Parathyroid adenoma (tissue), 2 donors: ENCODE data around the gene SLC9B1.

Experiments
- H2AFZ ChIP-seq: fragments of 300-600 bp; sonication (generic); one replicate; pipeline ENCODE4 v1.7.0; 2017; ENCODE audit warnings: antibody characterized with exemption, mild to moderate bottlenecking
- H3K27ac ChIP-seq: fragments of 300-600 bp; sonication (generic); one replicate; pipeline ENCODE4 v1.7.0; 2017
- H3K27me3 ChIP-seq: fragments of 300-600 bp; sonication (generic); one replicate; pipeline ENCODE4 v1.7.0; 2017; ENCODE audit warnings: low read length; ENCODE audit not compliant: control insufficient read depth, insufficient read depth
- H3K36me3 ChIP-seq: fragments of 300-600 bp; sonication (generic); one replicate; pipeline ENCODE4 v1.7.0; 2017; ENCODE audit warnings: low read length; ENCODE audit not compliant: control insufficient read depth, insufficient read depth
- H3K4me1 ChIP-seq: fragments of 300-600 bp; sonication (generic); one replicate; pipeline ENCODE4 v1.7.0; 2017; ENCODE audit warnings: control low read depth
- H3K4me2 ChIP-seq: fragments of 300-600 bp; sonication (generic); one replicate; pipeline ENCODE4 v1.7.0; 2017; ENCODE audit warnings: low read length
- H3K4me3 ChIP-seq: fragments of 300-600 bp; sonication (generic); one replicate; pipeline ENCODE4 v1.7.0; 2017; ENCODE audit warnings: low read depth, low read length
- H3K79me2 ChIP-seq: fragments of 300-600 bp; sonication (generic); one replicate; pipeline ENCODE4 v1.7.0; 2017; ENCODE audit warnings: control low read depth
- H3K9ac ChIP-seq: fragments of 300-600 bp; sonication (generic); one replicate; pipeline ENCODE4 v1.7.0; 2017; ENCODE audit warnings: mild to moderate bottlenecking
- H3K9me3 ChIP-seq: fragments of 300-600 bp; sonication (generic); one replicate; pipeline ENCODE4 v1.7.0; 2017; ENCODE audit warnings: low read length; ENCODE audit not compliant: control insufficient read depth
- TF ChIP-seq, protein P1 (sequence below): fragments of 300-600 bp; sonication (generic); IDR thresholded peaks from one replicate; pipeline ENCODE4 v1.7.0; 2017; ENCODE audit warnings: antibody characterized with exemption, mild to moderate bottlenecking
- donor health status: primary hyperparathyroidism.

The SLC9B1 gene

GRCh38 chr4:103019308-103020124 is at the start of gene SLC9B1:
SLC9B1 (minus strand) TSS chr4:103019705; CDS start chr4:102991711, 27,994 bp downstream.
- Histone ChIP-seq H3K27ac (peak within 1 kb of the TSS; percentile 98), H3K9me3 (no peaks in the 10 kb centered on the region), H3K4me3 (peak within 1 kb of the TSS; percentile 74), H3K79me2 (no peaks in the 10 kb centered on the region), H3K4me1 (peaks cover 5% of the 10 kb centered on the region), H3K4me2 (peak within 1 kb of the TSS; percentile 97), H2AFZ (peak within 1 kb of the TSS; percentile 97), H3K36me3 (no peaks in the 10 kb centered on the region), H3K9ac (peak within 1 kb of the TSS; percentile 37), H3K27me3 (no peaks in the 10 kb centered on the region)
- TF ChIP-seq, protein P1, sequence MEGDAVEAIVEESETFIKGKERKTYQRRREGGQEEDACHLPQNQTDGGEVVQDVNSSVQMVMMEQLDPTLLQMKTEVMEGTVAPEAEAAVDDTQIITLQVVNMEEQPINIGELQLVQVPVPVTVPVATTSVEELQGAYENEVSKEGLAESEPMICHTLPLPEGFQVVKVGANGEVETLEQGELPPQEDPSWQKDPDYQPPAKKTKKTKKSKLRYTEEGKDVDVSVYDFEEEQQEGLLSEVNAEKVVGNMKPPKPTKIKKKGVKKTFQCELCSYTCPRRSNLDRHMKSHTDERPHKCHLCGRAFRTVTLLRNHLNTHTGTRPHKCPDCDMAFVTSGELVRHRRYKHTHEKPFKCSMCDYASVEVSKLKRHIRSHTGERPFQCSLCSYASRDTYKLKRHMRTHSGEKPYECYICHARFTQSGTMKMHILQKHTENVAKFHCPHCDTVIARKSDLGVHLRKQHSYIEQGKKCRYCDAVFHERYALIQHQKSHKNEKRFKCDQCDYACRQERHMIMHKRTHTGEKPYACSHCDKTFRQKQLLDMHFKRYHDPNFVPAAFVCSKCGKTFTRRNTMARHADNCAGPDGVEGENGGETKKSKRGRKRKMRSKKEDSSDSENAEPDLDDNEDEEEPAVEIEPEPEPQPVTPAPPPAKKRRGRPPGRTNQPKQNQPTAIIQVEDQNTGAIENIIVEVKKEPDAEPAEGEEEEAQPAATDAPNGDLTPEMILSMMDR: no peak

- Histone ChIP-seq H2AFZ (no peak overlapping the region), H3K27me3 (no peaks in the 10 kb centered on the region), H3K9me3 (no peaks in the 10 kb centered on the region), H3K36me3 (no peaks in the 10 kb centered on the region), H3K9ac (no peak overlapping the region), H3K4me1 (no peaks in the 10 kb centered on the region), H3K4me2 (no peak overlapping the region), H3K27ac (no peak overlapping the region), H3K79me2 (no peaks in the 10 kb centered on the region), H3K4me3 (no peak overlapping the region)
- TF ChIP-seq, protein P1: no peak
Measured at GRCh38 chr4:103067841-103068547, 48.5 kb upstream of the SLC9B1 start.

GRCh38 chr4:103060453-103061148 is 41.1 kb upstream of the SLC9B1 start:
- Histone ChIP-seq H3K27ac (no peak overlapping the region), H3K36me3 (no peaks in the 10 kb centered on the region), H3K9ac (no peak overlapping the region), H2AFZ (no peak overlapping the region), H3K27me3 (no peaks in the 10 kb centered on the region), H3K9me3 (no peaks in the 10 kb centered on the region), H3K79me2 (no peaks in the 10 kb centered on the region), H3K4me1 (no peaks in the 10 kb centered on the region), H3K4me3 (no peak overlapping the region), H3K4me2 (no peak overlapping the region)
- TF ChIP-seq, protein P1: no peak

DNA sequence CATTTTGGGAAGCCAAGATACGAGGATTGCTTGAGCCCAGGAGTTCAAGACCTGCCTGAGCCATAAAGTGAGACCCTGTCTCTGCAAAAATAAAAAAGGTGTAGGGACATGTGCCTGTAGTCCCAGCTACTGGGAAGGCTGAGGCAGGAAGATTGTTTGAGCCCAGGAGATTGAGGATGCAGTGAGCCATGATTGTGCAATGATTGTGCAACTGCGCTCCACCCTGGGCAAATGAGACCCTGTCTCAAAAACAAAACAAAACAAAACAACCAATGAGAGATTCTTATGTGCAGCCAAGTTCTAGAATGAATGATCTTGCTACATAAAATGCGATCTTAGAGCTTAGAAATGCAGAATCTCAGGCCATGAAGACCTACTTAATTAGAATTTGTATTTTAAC is 34.5 kb upstream of the SLC9B1 start:
- Histone ChIP-seq H3K36me3 (no peaks in the 10 kb centered on the region), H3K4me2 (no peak overlapping the region), H3K4me1 (no peaks in the 10 kb centered on the region), H3K27me3 (no peaks in the 10 kb centered on the region), H3K4me3 (no peak overlapping the region), H2AFZ (no peak overlapping the region), H3K79me2 (no peaks in the 10 kb centered on the region), H3K9me3 (no peaks in the 10 kb centered on the region), H3K9ac (no peak overlapping the region), H3K27ac (no peak overlapping the region)
- TF ChIP-seq, protein P1: no peak
